CD4-positive, alpha-beta T cell (primary cell): Measurements from ENCODE around the gene MADCAM1. TPM values are rescaled to one million over a fixed set of nuclear protein-coding genes. Genes with fewer than 3 reads are reported as not detected.

Source experiments
- ATAC-seq: fragments of 200-7000 bp; cut with Tn5 transposase; one replicate; pipeline ENCODE4 v1.10.0; 2022; ENCODE audit warnings: mild to moderate bottlenecking; ENCODE audit not compliant: poor library complexity
- CTCF ChIA-PET: fragments of 350-600 bp; sonication (Branson Sonifier 250); formaldehyde crosslinking; loops from one replicate; lab custom pipeline; 2021; ENCODE audit warnings: antibody characterized with exemption, inconsistent platforms; lab: Charles Lee
- POLR2A ChIA-PET: fragments of 350-600 bp; sonication (Branson Sonifier 250); formaldehyde crosslinking; loops from one replicate; lab custom pipeline; 2021; ENCODE audit warnings: antibody characterized with exemption, inconsistent platforms; lab: Charles Lee
- DNase-seq, 14 experiments: peaks; one replicate each; pipeline ENCODE4 v3.0.0-alpha.2; 2013 to 2020; ENCODE audit warnings: mixed read lengths in 2 of 14
- H3K27ac ChIP-seq, 2 donors: one replicate each; pipeline versions ENCODE4 v1.5.1 to v1.7.0; 2013; ENCODE audit warnings: low read length in 2 of 2, low read depth in 1 of 2, mild to moderate bottlenecking in 1 of 2
- H3K27me3 ChIP-seq, 2 experiments: 1 replicate in 1 of 2; 2 replicates in 1 of 2; pipeline versions ENCODE4 v1.6.1 to v1.7.0; 2013; ENCODE audit warnings: low read length in 2 of 2, control low read depth in 1 of 2, mild to moderate bottlenecking in 1 of 2, moderate library complexity in 1 of 2; ENCODE audit not compliant: insufficient read depth in 2 of 2, control insufficient read depth in 1 of 2
- H3K36me3 ChIP-seq: one replicate; pipeline ENCODE4 v1.6.1; 2013; ENCODE audit warnings: low read length, control low read depth; ENCODE audit not compliant: insufficient read depth
- H3K4me1 ChIP-seq: one replicate; pipeline ENCODE4 v1.6.1; 2013; ENCODE audit warnings: low read length, control low read depth; ENCODE audit not compliant: insufficient read depth
- H3K4me3 ChIP-seq: one replicate; pipeline ENCODE4 v1.5.1; 2013; ENCODE audit warnings: mild to moderate bottlenecking, low read length, moderate library complexity
- H3K9me3 ChIP-seq, 2 experiments: 1 replicate in 1 of 2; 2 replicates in 1 of 2; pipeline versions ENCODE4 v1.6.1 to v1.7.0; 2013; ENCODE audit warnings: low read length in 2 of 2, mild to moderate bottlenecking in 2 of 2, control low read depth in 1 of 2, moderate library complexity in 1 of 2; ENCODE audit not compliant: control insufficient read depth in 1 of 2, insufficient read depth in 1 of 2
- H3K27ac Mint-ChIP-seq: one replicate; pipeline ENCODE4 v1.8.0; 2020; ENCODE audit warnings: mixed read lengths
- H3K27me3 Mint-ChIP-seq: one replicate; pipeline ENCODE4 v1.8.0; 2021; ENCODE audit warnings: mixed read lengths
- H3K36me3 Mint-ChIP-seq: one replicate; pipeline ENCODE4 v1.8.0; 2021; ENCODE audit warnings: low read depth, mixed read lengths
- H3K4me1 Mint-ChIP-seq: one replicate; pipeline ENCODE4 v1.8.0; 2021; ENCODE audit warnings: low read depth, mixed read lengths
- H3K4me3 Mint-ChIP-seq: one replicate; pipeline ENCODE4 v1.8.0; 2020; ENCODE audit warnings: mild to moderate bottlenecking, mixed read lengths
- H3K9me3 Mint-ChIP-seq: one replicate; pipeline ENCODE4 v1.8.0; 2020; ENCODE audit warnings: mixed read lengths
- intact Hi-C, 2 experiments: fragments of 100-400 bp; cut with DNase I in 1 of 2; cut with micrococcal nuclease in 1 of 2; formaldehyde crosslinking; loops; one replicate each; pipeline versions ENCODE4 v1.15.1 to v1.9.0; 2023 to 2025; cut with DNase I, micrococcal nuclease
- total RNA-seq, 174 experiments: library from RNA in 2 of 174; stranded (reverse) in 2 of 174; gene quantifications; one replicate each; pipeline ENCODE4 v1.2.3 and lab custom pipeline; 2021 to 2026
- TF ChIP-seq, protein P1 (sequence below): fragments of 200-600 bp; IDR thresholded peaks from one replicate; pipeline ENCODE4 v1.8.0; 2022; ENCODE audit warnings: antibody characterized with exemption, mild to moderate bottlenecking

MADCAM1 gene
- total RNA-seq, 2 experiments from 2014 or later: 0.20 to 0.91 TPM

DNA sequence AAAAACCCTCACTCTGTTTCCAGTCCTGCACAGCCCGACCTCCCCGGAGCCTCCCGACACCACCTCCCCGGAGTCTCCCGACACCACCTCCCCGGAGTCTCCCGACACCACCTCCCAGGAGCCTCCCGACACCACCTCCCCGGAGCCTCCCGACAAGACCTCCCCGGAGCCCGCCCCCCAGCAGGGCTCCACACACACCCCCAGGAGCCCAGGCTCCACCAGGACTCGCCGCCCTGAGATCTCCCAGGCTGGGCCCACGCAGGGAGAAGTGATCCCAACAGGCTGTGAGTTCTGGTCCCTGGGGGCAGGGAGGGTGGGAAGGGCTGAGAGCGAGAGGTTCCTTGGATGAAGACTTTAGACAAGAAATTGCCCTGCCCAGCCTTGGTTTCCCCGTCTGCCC is 5.4 kb downstream of the MADCAM1 start:
- Mint-ChIP-seq H3K4me1 (peaks cover 11% of the 10 kb centered on the region), H3K27me3 (peaks cover 13% of the 10 kb centered on the region), H3K4me3 (no peak overlapping the region), H3K36me3 (no peaks in the 10 kb centered on the region), H3K27ac (no peak overlapping the region), H3K9me3 (no peaks in the 10 kb centered on the region)
- ChIA-PET POLR2A (no interaction called here), CTCF (no interaction called here)
- no peak for ATAC-seq
- no peak overlapping the region for H3K4me3 ChIP-seq
- DNase-seq: no peak
- H3K36me3 ChIP-seq: no peaks in the 10 kb centered on the region
- H3K27ac ChIP-seq: no peak overlapping the region
- H3K9me3 ChIP-seq: peaks cover 0 to 7% of the 10 kb centered on the region in 2 experiments
- H3K27me3 ChIP-seq: peaks cover 12 to 15% of the 10 kb centered on the region in 2 experiments
- H3K4me1 ChIP-seq: peaks cover 24% of the 10 kb centered on the region
- TF ChIP-seq, protein P1, sequence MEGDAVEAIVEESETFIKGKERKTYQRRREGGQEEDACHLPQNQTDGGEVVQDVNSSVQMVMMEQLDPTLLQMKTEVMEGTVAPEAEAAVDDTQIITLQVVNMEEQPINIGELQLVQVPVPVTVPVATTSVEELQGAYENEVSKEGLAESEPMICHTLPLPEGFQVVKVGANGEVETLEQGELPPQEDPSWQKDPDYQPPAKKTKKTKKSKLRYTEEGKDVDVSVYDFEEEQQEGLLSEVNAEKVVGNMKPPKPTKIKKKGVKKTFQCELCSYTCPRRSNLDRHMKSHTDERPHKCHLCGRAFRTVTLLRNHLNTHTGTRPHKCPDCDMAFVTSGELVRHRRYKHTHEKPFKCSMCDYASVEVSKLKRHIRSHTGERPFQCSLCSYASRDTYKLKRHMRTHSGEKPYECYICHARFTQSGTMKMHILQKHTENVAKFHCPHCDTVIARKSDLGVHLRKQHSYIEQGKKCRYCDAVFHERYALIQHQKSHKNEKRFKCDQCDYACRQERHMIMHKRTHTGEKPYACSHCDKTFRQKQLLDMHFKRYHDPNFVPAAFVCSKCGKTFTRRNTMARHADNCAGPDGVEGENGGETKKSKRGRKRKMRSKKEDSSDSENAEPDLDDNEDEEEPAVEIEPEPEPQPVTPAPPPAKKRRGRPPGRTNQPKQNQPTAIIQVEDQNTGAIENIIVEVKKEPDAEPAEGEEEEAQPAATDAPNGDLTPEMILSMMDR: no peak
- intact Hi-C loops: loop anchor here in 1 of 2 experiments (10.0 kb wide), 1 partner anchor 207 kb away; the partner anchor contains the start of gene PLPP2

DNA sequence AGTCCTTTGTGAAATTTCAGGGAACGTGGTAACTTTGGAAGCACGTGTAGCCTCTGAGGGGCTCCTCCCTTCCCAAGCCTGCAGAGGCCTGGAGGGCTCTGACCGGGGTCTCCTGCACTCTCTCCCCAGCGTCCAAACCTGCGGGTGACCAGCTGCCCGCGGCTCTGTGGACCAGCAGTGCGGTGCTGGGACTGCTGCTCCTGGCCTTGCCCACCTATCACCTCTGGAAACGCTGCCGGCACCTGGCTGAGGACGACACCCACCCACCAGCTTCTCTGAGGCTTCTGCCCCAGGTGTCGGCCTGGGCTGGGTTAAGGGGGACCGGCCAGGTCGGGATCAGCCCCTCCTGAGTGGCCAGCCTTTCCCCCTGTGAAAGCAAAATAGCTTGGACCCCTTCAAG is 8.3 kb downstream of the MADCAM1 start:
- Mint-ChIP-seq H3K4me3 (no peak overlapping the region), H3K27ac (no peak overlapping the region), H3K9me3 (no peaks in the 10 kb centered on the region), H3K36me3 (peaks cover 10% of the 10 kb centered on the region), H3K4me1 (peaks cover 23% of the 10 kb centered on the region), H3K27me3 (peaks cover under 1% of the 10 kb centered on the region)
- TF ChIP-seq, protein P1: no peak
- Histone ChIP-seq H3K4me1 (peaks cover 35% of the 10 kb centered on the region), H3K27ac (no peak overlapping the region), H3K27me3 (no peaks in the 10 kb centered on the region), H3K9me3 (no peaks in the 10 kb centered on the region), H3K4me3 (no peak overlapping the region), H3K36me3 (peaks cover 7% of the 10 kb centered on the region)
- intact Hi-C loops: loop anchor here in 1 of 2 experiments (5.0 to 10.0 kb wide), 4 partner anchors 68 to 293 kb away; partner anchors contain the start of genes BSG, MIER2, PLPP2 and PTBP1
- CTCF ChIA-PET: interaction anchor here (1.8 kb wide), 1 partner anchor 9 kb away, joined by 7 read pairs; no protein-coding TSS in a partner anchor
- POLR2A ChIA-PET: no interaction called here
- ATAC-seq: no peak
- DNase-seq: no peak

DNA sequence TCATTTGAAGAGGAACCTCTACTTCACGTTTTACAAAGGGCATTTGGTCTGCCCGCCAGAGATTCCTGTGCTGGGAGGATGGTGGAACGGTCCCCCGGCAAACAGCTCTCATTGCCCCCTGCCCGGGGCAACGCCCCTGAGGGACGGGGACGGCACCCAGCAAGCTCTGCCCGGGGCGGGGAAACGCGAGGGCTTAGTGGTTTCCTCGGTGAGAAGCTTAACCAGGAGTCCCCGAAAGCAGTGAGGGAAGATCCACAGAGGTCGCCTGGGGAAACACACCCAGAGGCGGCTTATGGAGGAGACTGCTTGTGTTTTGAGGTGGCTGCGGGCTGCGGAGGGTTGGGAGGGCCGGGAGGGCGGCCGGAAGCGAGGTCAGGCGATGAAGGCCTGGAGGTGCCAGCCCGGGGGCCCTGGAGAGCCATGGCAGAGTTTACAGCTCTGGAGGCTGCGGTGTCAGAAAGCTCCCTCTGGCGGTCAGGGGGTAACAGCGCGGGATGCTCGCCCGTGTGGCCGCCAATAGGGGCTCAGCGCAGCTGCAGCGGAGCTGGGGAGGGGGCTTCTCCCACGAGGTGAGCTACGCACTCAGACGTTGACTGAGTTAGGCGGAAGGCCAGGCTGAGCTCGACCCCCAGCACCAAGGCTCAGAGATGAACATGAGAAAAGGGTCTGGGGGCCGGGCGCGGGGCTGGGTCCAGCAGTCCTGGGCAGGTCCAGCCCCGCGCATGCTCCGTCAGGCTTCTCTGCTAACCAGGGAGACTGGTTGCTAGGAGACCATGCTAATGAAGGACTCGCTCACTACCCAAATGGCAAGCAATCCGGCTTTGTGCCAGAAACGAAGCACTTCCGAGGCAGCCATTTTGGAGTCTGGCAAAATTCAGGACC is 10.4 kb downstream of the MADCAM1 start:
- peak overlapping the region; percentile 94 for H3K27ac Mint-ChIP-seq
- H3K36me3 Mint-ChIP-seq: peaks cover 17% of the 10 kb centered on the region
- no peaks in the 10 kb centered on the region for H3K27me3 Mint-ChIP-seq
- intact Hi-C loops: loop anchor here (1.0 to 10.0 kb wide), 9 partner anchors 17 to 291 kb away; partner anchors contain the start of genes BSG (in 2 of the 2), CDC34 (in 1 of the 2), MIER2 (in 1 of the 2) and PLPP2 (in 1 of the 2)
- peak; percentile 85 to 98 (median 92) for DNase-seq
- POLR2A ChIA-PET: interaction anchor here (0.8 to 2.0 kb wide), 11 partner anchors 9 to 174 kb away, joined by 3 to 34 read pairs (median 4); partner anchors contain the start of genes CDC34 and RNF126
- Histone ChIP-seq H3K27ac (peak overlapping the region; percentile 88 to 99), H3K4me3 (peak overlapping the region; percentile 91), H3K36me3 (peaks cover 9% of the 10 kb centered on the region), H3K4me1 (peaks cover 55% of the 10 kb centered on the region), H3K9me3 (no peaks in the 10 kb centered on the region), H3K27me3 (no peaks in the 10 kb centered on the region)
- H3K4me1 Mint-ChIP-seq: peaks cover 37% of the 10 kb centered on the region
- CTCF ChIA-PET: interaction anchor here (0.6 to 2.0 kb wide), 16 partner anchors 9 to 173 kb away, joined by 3 to 25 read pairs (median 4); partner anchors contain the start of genes CDC34, MADCAM1 and MIER2
- H3K9me3 Mint-ChIP-seq: no peaks in the 10 kb centered on the region
- ATAC-seq: peak; percentile 52
- H3K4me3 Mint-ChIP-seq: peak overlapping the region; percentile 98
- TF ChIP-seq, protein P1: peak; percentile 99
